Right renal pelvis (tissue), 4 donors: ENCODE results near the gene PPP6R2. TPM values are rescaled to one million over a fixed set of nuclear protein-coding genes. Genes with fewer than 3 reads are reported as not detected.

Experiments
- DNase-seq, 4 donors: peaks; one replicate each; pipeline ENCODE4 v3.0.0-alpha.2; 2013; ENCODE audit warnings: low read depth in 4 of 4, low spot score in 3 of 4, missing footprints in 1 of 4
- polyA plus RNA-seq, 4 donors: library from polyadenylated mRNA; unstranded; fragments of 120-200 nt; gene quantifications; one replicate each; pipeline ENCODE4 v1.2.1, GENCODE V29; 2013; ENCODE audit not compliant: insufficient read length in 4 of 4

PPP6R2 gene
- polyA plus RNA-seq, 4 donors = 35.9 to 46.0 (median 40.3) TPM

DNA sequence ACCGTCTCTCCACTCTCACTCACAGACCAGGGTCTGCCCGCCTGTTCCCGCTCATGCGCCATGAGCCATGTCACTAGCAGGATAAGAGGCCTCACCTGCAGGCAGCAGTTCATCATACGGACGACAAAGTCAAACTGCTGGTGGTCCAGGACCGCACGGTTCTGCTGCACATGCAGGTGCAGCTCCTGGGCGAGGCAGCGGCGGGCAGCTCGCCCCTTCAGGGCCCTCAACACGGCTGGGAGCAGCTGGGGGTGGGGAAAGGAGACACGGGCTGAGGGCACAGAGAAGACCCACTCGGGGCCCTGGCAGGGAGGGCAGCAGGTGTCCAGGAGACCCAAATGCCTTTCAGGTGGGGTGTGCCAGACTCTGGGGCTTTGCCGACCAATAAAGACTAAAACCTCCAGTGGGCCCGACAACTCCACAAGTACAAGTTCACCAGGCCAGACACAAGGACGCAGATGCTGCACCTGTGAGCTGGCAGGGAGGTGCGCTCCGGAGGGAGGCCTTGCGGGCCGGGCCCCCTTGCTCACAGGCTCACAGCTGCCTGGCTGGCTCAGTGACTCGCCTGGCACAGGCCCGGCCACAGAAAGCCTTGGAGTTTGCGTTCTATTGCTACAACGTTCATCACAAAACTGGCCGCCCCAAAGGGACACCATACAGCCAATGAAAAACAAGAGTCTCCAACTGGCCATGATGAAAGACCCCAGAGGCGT, 120.2 kb downstream of the PPP6R2 start:
- DNase-seq = no peak

DNA sequence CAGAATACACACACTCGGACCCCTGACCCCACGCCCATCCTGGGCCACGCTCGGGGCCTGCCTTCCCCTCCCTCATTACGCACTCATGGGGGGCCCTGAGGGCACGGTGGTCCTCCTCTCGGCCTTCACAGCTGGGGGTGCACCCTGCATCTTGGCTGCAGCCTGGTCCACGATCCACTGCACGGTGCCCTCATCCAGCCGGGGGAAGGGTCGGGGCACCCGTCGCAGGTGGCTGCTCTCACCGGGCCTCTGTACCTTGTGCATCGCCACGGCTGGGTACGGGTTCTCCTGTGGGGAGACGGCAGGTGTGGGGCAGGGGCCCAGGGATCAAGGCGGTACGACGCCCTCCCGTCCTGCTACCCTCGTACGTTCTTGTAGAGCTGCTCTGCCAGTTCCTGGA, 121.3 kb downstream of the PPP6R2 start:
- DNase-seq = no peak

DNA sequence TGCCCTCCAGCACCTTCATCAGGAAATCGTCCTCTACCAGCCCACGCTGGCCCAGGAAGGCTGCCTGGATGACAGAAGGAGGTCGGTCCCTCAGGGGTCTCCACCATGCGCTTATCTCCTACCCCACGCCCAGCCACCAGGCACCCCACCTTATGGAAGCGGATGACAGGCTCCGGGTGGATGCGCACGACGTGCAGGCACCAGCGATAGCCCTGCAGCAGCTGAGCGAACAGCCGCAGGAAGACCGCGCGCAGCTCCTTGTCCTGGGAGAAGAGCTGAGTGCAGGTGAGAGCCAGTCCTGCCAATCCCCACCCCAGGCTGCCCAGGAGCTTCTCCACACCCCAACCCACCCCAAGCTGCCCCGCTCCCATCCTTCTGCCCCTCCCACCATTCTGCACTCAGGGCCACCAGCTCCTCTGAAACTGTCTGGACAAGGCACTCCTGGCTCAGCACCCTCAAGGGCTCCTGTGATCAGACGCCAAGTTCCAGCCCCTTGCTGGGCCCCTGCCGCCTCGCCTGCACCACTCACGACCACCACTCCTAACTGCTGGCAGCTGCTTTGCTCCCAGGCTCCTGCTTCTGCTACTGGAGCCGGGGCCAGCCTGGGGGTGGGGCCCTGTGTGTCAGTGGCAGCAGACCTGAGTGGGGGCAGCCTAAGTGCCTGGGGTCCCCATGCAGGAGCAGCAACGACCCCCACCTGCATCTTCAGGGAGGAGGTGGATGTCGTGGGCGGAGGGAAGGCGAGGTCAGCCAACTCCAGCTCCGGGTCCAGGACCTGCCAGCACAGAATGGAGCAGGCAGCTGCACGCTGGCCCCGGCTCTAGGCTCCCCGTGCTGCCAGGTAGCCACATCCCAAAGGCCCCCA, 122.2 kb downstream of the PPP6R2 start:
- no peak for DNase-seq

DNA sequence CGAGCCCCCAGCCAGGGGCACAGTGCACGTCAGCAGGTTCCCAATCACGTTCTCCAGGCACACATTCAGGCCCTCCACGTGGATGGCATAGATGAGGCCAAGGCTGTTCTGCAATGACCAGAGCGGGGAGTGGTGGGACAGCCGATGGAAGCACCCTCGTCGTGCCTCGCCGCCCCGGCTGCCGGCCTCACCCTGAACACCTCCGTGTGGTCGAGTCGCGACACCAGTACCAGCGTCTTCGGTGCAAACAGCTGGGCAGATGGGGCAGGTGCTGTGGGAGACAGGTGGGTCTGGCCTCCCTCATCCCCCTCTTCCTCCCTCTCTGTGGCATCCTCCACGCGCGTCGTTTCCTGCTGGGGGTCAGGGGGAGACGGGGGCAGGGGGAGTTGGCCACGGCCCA, 124.2 kb downstream of the PPP6R2 start:
- DNase-seq = no peak

DNA sequence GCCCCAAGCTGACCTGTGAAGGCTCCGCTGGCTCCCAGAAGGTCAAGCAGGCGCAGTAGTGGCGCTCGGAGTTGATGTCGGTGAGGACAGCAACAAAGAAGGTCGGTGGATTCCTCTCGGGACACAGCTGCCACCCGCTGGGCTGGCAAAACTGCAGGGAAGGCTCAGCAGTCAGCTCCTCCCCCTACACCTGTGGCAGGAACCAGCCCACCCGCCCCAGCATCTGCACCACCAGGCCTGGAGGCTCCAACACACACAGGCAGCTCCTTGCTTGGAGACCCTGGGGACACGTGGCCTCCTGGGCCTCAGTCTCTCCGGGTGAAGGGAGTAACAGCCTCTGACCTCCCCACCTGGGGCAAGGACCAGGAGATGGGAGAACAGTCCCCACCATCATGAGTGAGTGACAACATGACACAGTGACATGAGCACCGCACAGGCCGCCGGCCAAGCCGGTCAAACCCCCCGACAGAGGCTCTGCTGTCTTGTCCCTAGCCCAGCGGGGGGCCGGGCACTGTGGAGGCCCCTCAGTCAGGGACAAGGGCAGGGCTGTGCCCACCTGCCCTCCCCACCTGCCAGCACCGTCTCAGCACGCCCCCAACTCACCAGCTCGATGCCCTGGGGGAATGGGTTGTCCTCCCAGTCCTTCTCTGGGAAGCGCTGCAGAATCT, 124.8 kb downstream of the PPP6R2 start:
- DNase-seq = no peak

DNA sequence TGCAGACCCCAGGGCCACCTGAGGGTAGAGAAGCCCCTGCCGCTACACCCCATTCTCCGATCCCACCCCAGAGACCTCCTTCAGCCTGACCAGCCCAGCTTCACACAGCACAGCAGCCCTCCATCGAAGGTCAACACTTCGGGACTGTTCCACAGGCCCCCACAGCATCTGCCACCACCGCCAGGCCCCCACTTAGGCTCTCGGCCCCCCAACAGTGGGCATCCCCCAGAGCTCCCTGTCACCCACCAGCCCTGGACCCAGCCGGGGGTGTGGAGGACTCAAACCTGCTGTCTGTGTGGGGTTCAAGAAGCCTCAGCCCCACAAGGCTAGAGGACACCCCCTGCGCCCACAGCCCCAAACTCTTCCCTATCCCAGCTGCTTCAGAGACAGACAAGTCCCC, 125.5 kb downstream of the PPP6R2 start:
- no peak for DNase-seq

DNA sequence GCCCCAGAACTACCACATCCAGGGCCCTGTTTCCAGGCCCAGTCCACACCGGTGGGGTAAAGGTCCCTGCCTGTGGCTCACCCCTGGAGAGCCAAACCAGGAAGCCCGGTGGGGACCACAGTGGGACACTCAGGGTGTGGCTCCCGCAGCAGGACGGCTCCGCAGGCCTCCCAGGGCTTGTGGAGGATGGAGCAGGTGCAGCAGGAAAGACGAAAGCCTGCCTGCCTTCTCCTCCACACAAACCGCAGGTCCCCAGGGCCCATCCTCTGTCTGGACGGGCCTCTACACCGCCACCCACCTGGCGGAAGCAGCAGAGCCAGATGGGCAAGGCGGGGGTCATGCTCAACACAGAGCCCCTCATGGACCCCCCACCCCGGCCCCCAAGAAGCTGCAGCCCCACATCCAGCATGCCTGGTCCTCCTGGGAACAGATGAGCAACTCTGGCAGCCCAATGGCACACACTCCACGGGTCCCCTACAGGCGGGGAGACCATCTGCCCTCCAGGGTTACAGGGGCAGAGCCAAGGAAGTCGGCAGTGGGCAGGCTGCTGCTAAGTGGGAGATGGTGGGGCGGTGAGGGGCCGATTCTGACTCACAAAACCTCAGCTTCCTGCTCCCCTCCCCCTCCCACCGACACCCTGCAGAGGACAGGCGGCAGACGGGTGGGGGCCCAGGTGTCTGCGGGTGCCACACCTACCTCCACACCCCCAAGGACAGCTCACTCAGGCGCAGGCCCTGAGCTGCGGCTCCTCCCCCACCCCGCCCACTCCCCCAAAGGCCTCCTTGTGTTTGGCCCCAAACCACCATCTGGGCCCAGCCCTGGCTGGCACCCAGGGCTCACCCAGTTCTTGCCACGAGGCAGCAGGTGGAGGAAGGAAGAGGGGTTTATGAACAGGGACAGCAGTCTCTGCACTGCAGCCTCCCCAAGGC, 126.5 kb downstream of the PPP6R2 start:
- DNase-seq = no peak

DNA sequence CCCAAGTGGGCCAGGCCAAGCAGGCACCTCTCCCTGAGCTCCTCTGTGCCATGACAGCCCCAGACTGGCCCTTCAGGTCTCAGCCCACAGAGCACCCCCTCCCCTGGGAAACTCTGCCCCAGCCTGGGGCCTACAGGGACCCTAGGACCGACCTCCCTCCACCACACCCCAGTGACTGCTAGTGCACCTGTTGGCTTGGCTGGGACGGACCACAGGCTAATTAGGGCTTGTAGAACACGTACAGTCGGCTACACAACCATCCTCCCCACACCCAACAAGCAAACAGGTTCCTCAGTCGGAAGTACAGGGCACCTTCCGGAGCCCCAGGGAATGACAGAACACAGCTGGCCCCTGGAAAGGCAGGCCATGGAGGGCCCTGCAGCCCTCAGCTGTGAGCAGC, 127.4 kb downstream of the PPP6R2 start:
- DNase-seq = no peak

DNA sequence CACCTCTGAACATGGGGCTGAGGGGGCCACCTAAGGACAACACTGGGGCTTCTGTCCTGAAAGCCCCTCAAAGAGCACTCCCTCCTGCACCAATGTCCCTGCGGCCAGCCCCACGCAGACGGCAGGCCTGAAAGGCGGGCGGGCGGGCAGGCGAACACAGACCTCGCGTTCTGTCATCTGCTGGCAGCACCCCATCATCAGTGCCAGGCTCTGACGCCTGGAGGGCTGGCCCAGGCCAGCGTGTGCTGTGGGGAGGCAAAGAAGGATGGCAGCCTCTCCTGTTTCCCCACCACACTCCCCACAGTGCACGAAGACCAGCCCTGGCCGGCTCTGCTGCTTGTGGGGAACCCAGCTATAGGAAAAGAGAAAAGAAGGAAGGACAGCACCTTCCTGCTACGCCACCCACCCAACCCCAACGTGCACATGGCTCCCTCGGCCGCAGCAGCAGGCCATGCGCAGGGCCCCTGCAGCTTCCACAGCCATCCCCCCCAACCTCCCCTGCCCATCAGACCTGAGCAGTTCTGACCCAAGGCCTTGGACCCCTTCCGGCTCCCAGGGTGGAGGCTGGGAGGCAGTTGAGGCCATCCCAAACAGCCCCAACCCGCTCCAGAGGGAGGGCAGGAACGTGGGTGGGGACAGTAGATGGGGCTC, 128.2 kb downstream of the PPP6R2 start:
- DNase-seq = no peak

DNA sequence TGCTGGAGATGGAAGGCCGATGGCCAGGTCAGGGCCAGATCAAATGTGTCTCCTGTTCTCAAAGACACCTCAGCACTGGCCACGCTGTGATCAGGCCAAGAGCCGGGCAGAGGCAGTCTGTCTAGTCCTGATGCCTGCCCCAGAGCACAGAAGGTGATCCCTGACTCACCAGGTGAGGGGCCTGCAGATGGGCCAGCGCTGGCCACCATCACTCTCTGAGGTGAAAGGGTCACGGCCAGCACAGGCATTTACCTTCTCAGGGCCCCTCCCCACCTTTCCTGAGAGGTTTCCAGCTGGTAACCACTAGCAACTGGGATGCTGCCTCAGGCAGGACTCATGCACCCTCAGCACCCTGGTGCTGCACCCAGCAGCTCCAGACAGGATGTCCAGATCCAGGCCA, 128.8 kb downstream of the PPP6R2 start:
- no peak for DNase-seq

DNA sequence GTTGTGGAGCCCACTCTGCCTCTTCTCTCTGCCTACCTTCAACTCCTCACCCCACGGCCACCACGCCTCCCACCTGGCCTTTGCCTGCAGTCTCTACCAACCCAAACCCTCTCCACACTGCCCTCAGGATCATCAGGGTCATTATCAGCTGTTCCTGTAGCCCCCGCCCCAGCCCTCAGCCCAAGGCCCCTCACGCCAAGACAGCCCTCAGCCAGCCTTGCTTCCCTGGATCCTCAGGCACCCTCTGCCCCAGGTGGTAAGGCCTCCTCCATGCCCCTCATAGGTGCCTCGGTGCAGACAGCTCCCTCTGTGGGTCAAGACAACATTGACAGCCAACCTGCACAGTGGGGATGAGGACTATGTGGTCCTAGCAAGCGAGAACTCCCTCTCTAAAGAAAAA, 130.0 kb downstream of the PPP6R2 start:
- no peak for DNase-seq

DNA sequence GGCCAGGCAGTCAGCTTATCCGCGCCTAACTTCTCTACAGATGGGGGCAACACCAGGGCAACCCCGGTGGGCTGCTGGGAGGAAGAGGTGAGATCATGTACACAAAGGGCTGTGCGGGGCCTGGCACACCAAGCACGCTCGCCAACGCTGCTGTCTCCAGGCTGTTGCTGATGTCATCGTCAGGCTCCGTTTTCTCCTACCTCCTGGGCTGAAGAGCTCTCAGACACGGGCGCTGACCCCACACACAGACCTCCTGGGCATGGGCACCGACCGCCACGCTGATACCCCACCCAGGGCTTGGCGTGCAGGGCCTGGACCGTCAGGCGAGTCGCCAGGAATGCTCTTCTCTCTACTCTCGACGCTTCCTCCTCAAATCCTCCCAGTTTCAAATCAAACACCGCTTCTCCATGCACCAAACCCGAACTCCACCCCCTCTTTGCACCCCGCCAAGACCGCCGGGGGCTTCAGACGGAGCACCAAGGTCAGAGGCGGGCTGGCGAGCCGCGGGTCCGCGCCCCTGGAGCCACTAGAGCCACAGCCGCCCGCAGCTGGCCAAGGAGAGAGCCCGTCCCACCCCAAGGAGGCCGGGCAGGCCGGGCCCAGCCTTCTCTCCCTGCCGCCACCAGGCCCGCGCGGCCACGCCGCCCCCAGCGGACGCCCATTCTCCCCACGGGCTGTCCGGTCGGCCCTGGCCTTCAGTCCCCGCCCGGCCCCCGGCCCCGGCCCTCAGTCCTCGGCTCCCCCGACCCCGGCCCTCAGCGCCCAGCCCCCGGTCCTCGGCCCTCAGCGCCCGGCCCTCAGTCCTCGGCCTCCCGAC, 130.9 kb downstream of the PPP6R2 start:
- no peak for DNase-seq

DNA sequence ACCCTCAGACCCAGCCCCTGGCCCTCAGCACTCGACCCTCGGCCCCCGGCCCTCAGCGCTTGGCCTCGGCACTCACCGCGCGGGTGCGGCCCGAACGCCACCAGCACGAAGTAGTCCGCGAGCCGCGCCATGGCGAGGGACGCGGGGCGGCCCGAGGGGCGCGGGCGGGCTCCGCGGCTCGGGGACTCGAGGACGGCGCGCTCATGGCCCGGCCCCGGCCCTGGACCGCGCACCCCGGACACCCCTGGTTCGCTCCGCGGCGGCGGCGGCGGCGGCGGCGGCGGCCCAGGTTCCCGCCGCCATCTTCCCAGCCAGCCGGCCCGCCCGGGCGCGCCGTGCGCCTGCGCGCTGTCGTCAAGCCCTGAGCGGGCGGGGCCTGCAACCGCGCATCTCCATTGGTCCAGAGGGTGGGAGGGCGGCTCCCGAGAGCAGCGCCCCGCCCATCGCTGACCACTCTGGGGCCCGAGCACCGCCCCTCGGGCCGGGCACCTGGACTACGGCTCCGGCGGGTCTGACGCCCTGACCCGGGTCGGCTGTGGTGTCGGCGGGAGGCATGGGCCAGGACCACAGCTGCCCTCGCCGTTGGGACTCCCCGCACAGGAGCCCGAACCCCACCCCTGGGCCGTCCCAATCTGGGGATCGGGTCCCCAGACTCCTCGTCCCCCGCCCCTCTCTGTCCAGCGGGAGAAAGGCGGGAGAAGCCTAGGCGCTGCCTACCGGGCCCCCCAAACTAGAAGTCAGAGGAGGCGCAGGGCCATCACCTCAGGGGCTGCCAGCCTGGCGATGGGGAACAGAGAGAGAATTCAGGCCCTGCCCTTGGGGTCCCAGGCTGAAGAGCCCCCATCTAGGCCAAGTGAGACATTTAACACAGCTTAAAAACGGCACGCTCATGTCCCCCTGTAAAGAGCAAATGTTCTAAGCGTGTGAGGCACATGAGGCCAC, 131.9 kb downstream of the PPP6R2 start, which contains the start of gene SBF1:
SBF1 (minus strand) TSS at position 326 of the 942 bp plus-strand sequence; CDS start at position 131, 195 bp downstream.
- peak; percentile 77 to 86 (median 84) for DNase-seq

DNA sequence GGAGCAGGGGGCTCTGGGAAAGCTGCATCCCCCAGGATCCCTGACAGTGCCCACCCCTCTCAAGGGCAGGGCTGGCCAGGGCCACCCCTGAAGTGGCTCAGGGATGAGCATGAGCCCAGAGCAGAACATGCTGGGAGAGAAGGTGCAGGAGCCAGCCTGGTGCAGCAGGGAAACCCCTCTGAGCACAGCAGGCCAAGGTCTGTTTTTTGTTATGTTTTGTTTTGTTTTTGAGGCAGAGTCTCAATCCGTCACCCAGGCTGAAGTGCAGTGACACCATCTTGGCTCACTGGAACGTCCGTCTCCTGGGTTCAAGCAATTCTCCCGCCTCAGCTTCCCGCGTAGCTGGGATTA, 132.5 kb downstream of the PPP6R2 start:
- DNase-seq = no peak

DNA sequence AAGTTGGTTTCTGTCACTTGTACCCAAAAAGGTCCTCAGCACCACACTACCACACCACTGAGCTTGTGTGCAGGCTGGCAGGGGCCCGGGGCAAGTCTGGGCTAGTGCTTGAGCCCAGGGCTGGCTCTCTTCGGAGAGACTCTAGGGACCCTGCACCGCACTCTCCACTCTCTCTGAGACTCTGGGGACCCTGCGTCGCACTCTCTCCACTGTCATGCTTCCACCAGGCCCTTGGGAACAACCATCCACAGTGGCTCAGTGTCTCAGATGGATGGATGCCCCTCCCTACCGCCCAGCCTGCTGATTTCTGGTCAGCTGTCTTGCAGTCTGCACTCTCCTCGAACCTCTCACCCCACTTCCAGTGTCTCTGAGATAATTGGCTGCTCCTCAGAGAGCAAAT, 133.7 kb downstream of the PPP6R2 start:
- DNase-seq = no peak

DNA sequence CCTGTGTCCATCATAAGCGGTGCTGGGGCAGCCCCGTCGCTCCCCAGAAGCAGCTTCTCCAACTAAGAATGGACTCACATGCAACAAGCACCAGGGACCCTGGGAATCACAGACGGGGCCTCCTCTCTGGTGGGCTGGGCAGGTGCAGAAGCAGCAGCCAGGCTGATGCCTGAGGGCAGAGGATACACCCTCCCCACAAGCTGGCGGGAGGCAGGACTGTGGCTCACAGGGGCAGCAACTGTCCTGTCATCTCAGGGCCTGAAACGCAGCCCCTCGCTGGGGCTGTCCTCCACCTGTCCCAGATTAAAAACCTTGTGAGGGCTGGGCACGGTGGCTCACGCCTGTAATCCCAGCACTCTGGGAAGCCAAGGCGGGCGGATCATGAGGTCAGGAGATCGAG, 134.8 kb downstream of the PPP6R2 start:
- no peak for DNase-seq

DNA sequence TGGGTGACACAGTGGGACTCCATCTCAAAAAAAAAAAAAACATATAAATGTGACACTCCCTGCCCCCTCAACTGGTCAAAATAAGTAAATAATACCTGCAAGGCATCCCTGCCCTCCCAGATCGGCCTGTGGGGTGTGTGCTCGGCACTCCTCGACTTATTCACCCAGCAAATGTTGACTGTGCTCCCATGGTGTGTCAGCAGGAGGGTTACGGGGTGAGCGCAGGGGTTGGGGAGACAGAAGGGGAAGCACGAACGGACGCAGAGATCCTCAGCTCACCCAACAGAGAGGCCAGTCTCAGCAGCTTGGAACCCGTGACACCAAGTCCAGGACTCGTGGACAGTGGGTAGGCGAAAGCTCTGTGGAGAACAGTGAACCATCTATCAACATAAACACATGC, 136.6 kb downstream of the PPP6R2 start:
- DNase-seq = no peak

DNA sequence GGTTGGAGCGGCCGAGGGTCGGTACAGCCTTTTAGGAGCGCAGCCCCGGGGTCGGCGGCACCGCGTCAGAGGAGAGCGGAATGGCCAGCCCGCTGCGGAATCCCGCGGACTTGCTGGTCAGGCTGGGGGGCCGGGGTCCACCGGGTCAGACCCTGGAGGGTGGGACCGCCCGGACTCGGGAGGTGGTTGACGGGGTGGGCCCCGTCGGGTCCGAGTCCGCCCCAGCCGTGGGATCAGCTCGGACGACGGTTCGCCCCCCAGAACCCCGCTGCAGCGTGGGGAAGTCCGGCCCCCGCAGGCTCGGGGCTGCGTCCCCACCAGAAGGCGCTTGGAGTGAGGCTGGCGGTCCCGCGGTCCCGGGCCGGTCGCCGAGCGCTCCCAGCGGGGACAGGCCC, 137.9 kb downstream of the PPP6R2 start:
- no peak for DNase-seq
